MM.1S (cell line): ENCODE measurements around the gene PARP3.

Source experiments
- CTCF ChIP-seq: fragments of 300-600 bp; sonication (generic); IDR thresholded peaks from 2 replicates; pipeline ENCODE4 v1.5.1; 2016; ENCODE audit warnings: antibody characterized with exemption, low read length, mixed read lengths
- EZH2 ChIP-seq: fragments of 300-600 bp; sonication (generic); optimal IDR thresholded peaks from 2 replicates; pipeline ENCODE3; 2017; ENCODE audit warnings: low read depth, mild to moderate bottlenecking, antibody characterized with exemption, low read length, mixed read lengths

- no peak for TF ChIP-seq CTCF
- no peak for TF ChIP-seq EZH2
Measured at GRCh38 chr3:51963951-51964451, 21.8 kb downstream of the PARP3 start.
